ENCODE measurements around the gene PKMYT1.

PKMYT1 gene

GRCh38 chr16:2996298-2996697 lies 16.1 kb upstream of the PKMYT1 start:
- no peak for DNase-seq (ENCODE audit: low read depth in 2 of 2)

GRCh38 chr16:2992383-2993081 lies 12.3 kb upstream of the PKMYT1 start:
- DNase-seq (ENCODE audit: low read depth in 2 of 2): no peak

DNA sequence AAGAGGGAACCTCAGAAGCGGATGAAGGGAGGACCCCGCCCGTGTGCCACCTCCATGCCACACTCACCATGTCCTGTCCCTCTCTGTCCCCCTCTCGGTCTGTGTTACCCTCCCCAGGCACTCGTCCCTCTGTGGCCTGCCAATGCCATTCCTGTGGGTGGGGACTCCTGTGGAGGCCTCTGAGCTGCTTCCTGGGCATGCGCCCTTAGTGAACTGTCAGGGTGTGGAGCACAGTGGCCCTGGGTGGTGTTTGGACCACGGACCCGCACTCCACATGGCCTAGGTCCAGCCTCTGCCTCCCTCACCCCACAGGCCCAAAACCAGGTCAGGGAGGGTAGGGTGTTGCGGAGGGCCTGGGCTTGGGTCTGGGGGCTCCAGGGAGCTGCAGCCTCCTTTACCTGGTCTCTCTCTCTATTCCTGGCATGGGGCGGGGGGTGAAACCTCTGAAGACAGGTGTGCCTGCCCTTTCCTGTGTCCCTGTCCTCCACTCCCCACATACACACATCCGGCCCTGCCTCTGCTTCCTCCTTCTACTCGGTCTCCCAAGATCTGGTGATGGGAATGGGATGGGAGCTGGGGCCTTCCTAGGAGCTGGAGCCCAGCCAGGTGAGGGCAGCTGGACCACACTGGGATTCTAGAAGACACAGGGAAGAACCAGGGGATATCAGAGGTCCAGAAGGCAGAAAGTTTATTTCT lies 11.5 kb upstream of the PKMYT1 start:
- DNase-seq (ENCODE audit: low read depth in 2 of 2): no peak

DNA sequence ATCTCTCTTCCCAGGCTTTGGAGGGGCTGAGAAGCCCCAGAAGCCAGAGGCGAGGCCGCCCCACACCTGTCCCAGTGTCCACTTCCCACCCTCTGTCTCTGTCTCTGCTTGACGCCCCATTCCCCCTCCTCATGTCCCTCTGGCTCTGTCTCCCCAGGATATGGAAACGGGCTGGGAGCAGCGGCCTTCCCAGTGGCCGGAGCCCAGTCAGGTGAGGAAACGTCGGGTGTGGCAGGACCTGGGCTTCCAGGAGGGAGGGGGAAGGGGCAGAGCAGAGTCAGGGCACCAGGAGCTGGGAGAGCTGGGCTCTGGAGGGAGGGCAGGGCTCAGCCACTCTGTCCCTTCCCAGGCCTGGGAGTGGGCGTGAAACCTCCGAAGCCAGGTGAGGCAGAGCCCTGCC lies 10.6 kb upstream of the PKMYT1 start:
- DNase-seq (ENCODE audit: low read depth in 2 of 2): no peak

DNA sequence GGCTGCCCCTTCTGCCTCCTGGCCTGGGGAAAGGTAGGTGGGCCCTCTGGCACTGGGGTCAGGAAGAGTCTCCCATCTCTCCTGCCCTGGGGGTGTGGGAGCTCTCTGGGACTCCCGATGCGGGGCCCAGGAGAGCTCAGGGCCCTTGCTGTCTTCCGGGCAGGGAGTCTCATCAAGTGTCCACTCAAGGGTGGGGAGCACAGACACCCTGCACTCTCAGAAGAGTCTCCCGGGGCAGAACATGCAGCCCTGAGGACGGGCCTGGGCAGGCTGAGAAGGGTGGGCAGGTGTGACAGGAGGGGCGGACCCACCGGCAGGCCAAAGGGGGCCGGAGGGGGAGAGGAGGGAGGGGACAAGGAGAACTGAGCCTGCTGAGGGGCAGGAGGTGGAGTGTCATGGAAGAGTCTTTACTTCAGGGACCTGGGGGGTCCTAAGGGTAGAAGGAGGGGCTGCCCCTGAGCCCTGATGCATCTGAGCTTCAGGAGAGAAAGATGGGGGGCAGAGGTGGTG lies 8.4 kb upstream of the PKMYT1 start:
- no peak for DNase-seq (ENCODE audit: low read depth in 2 of 2)

- DNase-seq (ENCODE audit: low read depth in 2 of 2): no peak
Observed at GRCh38 chr16:2987833-2988232, 7.6 kb upstream of the PKMYT1 start.

- no peak for DNase-seq (ENCODE audit: low read depth in 2 of 2)
Observed at GRCh38 chr16:2987286-2987685, 7.0 kb upstream of the PKMYT1 start.

DNA sequence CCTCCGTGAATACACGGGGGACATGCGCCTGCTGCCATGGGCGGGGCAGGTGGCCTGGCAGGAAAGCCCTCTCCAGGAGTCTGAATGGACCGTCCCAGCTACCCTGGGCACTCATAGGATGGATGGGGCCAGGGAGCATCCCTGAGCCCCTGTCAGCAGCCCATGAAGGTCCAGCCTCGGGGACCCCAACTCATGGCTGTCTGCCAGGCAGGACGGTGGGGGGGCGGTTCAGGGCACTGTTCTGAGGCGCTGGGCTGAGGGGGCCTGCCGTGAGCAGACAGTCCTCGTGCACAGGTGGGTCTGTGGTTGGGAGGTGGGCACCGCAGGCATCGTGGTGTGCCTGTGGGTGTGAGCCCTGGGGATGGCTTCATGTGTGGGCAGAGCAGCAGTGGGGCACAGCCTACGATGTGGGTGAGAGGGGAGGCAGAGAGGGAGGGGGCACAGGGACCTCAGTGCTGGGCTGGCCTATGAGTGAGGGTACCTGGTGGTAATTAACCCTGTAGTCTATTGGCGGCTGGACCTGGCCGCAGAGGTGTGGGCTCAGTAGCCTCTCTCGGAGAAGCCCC lies 6.5 kb upstream of the PKMYT1 start:
- DNase-seq (ENCODE audit: low read depth in 2 of 2): no peak

- DNase-seq (ENCODE audit: low read depth in 2 of 2): no peak
Observed at GRCh38 chr16:2985893-2986355, 5.7 kb upstream of the PKMYT1 start.

DNA sequence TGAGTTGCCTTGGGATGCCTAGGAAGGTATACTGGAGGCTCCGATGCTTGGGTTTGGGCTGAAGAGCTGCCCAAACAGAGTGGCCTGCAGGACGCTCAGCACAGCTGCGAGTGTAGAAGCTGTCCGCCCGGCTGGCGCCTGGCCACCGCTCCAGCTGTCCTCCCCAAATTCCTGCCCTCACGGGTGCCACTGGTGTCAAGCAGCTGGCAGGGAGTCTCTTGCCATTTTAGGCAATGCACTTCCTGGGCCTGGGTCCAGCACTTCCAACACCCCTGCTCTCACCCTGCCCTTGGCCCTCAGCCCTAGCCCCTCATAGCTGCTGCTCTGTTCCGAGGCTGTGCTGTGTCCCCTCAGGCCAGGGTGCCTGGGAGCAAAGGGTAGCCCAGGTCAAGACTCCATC lies 5.2 kb upstream of the PKMYT1 start:
- DNase-seq (ENCODE audit: low read depth in 2 of 2): no peak

DNA sequence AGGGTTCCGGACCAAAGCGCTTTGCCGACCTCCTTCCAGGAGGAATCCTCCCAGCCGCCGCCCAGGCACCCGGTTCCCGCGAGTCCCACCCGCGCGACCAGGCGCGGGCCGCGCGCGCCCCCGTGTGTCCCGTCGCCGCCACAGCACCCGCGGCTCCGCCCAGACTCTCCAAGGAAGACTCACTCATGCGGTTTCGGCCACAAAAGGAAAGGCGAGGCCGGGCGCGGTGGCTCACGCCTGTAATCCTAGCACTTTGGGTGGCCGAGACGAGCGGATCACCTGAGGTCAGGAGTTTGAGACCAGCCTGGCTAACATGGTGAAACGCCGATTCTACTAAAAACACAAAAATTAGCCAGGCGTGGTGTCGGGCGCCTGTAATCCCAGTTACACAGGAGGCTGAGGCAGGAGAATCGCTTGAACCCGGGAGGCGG lies 3.5 kb upstream of the PKMYT1 start:
- DNase-seq (ENCODE audit: low read depth in 2 of 2): peak; percentile 56 to 64

DNA sequence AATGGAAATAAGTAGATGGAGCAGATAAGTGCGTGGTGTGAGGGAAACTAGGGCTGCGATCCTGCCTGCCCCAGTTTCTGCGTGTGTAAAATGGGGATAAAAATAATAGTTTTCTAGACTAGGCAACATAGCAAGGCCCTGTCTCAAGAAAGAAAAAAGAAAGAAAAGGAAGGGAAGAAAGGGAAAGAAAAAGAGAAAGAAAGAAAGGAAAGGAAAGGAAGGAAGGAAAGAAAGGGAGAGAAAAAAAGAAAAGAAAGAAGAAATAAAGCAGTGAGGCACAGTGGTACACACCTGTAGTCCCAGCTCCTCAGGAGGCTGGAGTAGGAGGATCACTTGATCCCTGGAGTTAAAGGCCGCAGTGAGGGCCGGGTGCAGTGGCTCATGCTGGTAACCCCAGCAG lies 2.2 kb upstream of the PKMYT1 start:
- no peak for DNase-seq (ENCODE audit: low read depth in 2 of 2)

GRCh38 chr16:2981899-2982250 lies 1.6 kb upstream of the PKMYT1 start:
- no peak for DNase-seq (ENCODE audit: low read depth in 2 of 2)

- no peak for DNase-seq (ENCODE audit: low read depth in 2 of 2)
Observed at GRCh38 chr16:2981177-2981898, 1.1 kb upstream of the PKMYT1 start.

GRCh38 chr16:2979669-2980226 lies 498 bp downstream of the PKMYT1 start:
- no peak for DNase-seq (ENCODE audit: low read depth in 2 of 2)

DNA sequence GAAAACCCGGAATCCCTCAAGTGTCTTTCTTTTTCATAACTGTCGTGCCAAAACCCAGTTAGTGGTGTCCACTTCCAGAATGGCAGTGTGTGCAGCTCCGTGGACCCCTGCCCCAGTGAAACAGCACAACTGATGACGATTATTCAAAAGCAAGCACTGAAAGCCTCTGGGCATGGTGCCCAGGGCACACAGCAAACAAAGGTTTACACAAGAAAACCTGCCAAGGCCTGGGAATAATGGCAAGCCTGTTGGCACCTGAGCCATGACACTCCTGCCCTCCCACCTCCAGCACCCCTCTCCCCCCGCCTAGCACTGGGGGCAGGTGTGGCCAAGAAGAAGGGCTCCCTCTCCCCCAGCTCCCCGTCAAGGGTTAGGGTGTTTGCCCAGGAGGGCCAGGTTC lies 2.8 kb downstream of the PKMYT1 start:
- no peak for DNase-seq (ENCODE audit: low read depth in 2 of 2)

DNA sequence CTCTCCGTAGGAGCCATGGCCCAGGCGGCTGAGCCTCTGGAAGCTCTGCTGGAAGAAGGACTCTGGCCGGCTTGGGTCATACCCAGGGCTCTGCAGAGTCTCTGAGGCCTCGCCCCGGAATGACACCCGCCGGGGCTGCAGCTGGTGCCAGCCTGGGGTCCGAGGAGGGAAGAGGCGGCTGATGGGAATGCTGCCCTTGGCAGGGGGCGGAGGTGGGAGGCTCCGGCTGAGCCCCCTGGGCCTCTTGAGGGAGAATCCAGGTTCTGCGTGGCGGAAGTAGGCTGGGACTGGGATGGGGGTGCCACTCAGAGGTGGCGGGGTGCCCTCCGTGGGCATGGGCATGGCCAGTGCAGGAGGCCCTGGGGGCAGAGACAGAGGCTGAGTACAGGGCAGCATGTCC lies 3.6 kb downstream of the PKMYT1 start:
- no peak for DNase-seq (ENCODE audit: low read depth in 2 of 2)

DNA sequence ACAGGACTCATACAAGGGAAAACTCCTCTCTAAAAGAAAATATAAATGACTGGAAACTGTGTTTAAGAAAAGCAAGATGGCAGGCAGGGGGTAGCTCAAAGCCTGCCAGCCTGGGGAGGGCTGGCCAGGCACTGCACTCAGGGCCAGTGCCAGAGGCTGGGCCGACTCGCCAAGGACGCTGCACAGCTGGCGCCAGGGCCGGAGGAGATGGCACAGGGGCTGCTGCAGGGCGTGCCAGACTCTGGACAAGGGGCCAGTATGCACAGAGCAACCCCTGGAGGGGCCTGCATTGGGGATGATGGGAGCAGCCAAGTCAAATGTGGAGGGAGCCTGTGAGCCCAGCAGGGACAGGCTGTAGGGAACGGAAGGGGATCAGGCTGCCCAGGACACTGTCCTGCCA lies 4.0 kb downstream of the PKMYT1 start:
- no peak for DNase-seq (ENCODE audit: low read depth in 2 of 2)

GRCh38 chr16:2975161-2975795 lies 5.0 kb downstream of the PKMYT1 start:
- DNase-seq (ENCODE audit: low read depth in 2 of 2): no peak

DNA sequence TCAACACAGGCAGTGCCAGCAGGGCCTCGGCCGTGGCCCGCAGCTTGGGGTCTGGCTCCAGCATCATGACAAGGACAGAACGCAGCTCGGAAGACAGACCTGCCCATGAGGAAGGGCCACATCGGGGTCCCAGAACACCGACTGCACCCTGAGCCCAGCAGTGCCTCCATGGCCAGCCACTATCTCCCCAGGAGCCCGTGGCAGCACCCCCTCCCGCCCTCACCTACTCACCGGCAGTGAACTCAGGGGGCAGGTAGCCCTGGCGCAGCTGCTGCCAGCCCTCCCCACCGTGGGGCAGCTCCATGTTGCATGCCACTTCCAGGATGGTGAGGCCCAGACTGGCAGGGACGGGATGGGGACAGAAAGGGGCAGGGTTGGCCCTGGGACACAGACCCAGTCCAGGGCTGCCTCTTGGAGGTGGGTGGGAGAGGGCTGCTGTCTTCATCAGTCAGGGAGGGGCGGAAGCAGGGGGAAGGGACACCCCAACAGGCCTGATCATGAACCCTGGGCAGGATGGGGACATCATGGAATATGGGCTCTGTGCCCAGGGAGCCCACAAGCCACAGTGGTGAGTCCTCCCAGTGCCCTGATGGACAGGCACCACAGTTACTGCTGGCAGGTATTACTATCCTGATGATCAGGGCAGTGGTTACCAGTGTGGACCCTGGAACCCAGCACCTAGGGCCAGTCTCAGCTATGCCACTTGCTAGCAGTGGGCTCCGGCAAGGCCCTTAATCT lies 5.8 kb downstream of the PKMYT1 start:
- DNase-seq (ENCODE audit: low read depth in 2 of 2): no peak
